Stimulated activated CD8-positive, alpha-beta memory T cell treated with anti-CD3 and anti-CD28 coated beads, Interleukin-7, amount 100 ng/mL, for 4 hours (primary cell): ENCODE results near the gene IL13RA2.

ENCODE experiments used
- DNase-seq, 2 donors: peaks; one replicate each; pipeline ENCODE4 v3.0.0-alpha.2; 2020; ENCODE audit warnings: low read depth in 2 of 2

The IL13RA2 gene, protein sequence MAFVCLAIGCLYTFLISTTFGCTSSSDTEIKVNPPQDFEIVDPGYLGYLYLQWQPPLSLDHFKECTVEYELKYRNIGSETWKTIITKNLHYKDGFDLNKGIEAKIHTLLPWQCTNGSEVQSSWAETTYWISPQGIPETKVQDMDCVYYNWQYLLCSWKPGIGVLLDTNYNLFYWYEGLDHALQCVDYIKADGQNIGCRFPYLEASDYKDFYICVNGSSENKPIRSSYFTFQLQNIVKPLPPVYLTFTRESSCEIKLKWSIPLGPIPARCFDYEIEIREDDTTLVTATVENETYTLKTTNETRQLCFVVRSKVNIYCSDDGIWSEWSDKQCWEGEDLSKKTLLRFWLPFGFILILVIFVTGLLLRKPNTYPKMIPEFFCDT

GRCh38 chrX:115017455-115017854, at the start of gene IL13RA2:
IL13RA2 (minus strand) TSS chrX:115017616; CDS start chrX:115017269, 347 bp downstream.
- DNase-seq, result no peak

- DNase-seq, result no peak
Observed at GRCh38 chrX:115065304-115065703, 47.9 kb upstream of the IL13RA2 start.

- no peak for DNase-seq
Observed at GRCh38 chrX:115060013-115060412, 42.6 kb upstream of the IL13RA2 start.

GRCh38 chrX:115058276-115058675, 40.9 kb upstream of the IL13RA2 start:
- DNase-seq, result no peak

DNA sequence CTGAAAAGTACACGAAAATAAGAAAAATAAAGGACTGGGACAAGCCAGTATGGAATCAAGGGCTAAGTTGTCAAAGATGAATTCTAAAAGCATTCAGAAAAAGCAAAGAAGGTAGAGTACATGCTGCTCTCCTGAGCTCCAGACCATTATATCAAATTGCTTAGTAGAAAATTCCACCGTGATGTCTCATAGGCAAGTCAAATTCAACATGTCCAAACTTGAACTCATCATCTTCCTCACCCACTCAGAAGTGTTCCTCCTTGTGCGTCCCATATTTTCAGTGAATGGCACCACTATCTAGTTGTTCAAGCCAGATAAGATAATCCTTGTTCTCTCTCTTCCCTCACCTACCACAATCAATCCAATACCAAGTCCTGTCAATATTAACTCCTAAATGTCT, 37.5 kb upstream of the IL13RA2 start:
- DNase-seq, result no peak

DNA sequence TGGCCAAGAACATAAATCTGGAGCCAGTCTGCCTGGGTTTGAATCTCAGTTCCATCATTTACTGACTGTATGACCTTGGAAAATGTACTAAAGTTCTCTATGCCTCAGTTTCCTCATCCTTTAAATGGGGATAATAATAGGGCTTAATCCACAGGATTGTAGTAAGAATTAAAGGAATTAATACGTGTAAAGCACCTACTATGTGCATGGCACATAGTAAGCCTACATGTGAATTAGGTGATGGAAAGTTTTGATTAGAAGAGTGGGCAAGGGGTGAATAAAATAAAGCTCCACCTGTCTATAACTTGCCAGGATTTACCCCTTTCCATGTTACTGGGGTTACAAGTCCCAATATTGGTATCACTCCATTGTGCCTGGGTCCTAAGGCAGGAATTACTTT, 35.8 kb upstream of the IL13RA2 start:
- no peak for DNase-seq

DNA sequence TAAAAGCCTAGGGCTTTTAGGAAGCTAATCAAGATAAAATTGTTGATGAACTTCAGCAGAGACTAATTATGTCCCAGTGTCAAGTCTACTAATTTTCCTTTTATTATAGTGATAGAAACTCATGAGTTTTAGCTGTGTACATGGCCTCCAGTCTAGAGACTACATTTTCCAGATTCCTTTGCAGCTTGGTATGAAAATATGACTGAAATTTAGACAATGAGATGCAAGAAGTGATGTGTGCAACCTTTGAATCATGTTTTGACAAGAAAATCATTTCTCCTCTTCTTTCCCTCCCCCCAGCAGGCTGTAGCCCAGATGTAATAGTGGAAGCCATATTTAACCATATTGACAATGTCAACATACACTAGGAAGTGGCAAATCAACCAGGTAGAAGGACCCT, 30.3 kb upstream of the IL13RA2 start:
- no peak for DNase-seq

DNA sequence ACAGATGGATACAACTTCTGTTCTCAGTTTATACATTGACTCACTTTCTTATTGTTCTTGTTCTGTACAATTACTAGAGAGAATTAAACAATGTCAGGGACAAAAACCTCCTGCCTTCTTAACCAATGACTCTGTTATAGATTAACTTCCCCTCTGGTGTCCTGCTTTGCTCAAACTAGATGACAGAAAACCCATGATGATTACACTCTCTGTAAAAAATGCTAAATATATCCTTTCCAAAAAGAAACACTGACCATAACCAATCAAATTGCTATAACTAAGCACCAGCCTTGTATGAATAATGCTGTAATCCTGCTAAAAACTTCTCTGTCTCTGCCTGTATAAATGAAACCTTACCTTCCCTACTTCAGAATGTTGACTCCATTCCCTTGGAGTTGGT, 29.8 kb upstream of the IL13RA2 start:
- no peak for DNase-seq

DNA sequence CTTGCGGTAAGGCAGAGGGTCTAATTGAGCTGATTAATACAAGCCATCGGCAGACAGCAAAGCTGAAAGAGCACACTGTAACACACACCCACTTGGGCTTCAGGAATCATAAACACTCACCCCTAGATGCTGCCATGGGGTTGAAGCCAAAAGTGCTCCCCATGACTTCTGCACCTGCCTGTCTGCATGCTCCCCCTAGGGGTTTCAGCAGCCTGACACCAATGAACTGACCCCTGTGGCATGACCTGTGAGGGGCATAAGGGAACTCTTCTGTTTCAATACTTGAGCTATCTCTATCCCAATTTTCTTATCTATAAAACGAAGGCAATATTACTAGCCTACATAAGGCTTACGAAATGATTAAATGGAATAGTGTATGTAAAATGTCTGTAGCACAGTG, 23.0 kb upstream of the IL13RA2 start:
- no peak for DNase-seq

DNA sequence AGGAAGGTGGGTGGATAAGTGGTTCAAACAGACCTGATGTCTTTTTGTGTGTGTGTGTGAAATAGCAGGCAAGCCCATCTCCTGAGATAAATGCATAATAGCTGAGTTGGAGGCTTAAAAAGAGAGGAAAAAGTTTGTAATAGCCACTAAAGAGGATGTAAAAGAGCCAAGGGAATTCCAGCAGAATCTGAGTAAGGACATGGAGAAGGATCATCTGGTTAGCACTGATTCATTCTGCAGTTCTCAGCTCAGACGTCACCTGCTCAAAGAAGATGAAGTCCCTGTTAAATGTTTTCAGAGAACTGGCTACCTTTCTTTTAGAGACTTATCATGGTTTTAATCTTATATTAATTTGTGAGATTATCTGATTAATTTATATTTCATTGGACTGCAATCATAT, 21.0 kb upstream of the IL13RA2 start:
- no peak for DNase-seq

- DNase-seq, result no peak
Observed at GRCh38 chrX:115036029-115036428, 18.6 kb upstream of the IL13RA2 start.

- DNase-seq, result no peak
Observed at GRCh38 chrX:115031989-115032388, 14.6 kb upstream of the IL13RA2 start.

DNA sequence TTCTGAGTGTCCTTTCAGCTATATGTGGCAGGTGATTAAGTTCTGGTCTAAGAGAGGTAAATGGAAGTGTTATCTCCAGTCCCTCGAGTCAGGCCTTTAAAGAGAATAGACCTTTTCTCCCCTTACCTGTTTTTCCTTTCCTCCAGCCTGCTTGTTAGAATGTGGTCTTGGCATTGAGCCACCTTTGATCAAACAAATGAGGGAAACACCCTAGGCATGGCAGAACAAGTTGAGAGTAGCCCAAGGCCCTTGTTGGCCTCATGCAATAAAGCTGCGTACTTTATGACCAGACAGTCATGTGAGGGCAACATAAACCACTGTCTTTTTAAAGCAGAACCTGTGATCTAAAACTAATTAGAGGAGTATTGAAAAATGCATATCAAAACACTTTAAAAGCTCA, 13.2 kb upstream of the IL13RA2 start:
- no peak for DNase-seq

GRCh38 chrX:115029869-115030570, 12.6 kb upstream of the IL13RA2 start:
- DNase-seq, result no peak

GRCh38 chrX:115029440-115029839, 12.0 kb upstream of the IL13RA2 start:
- no peak for DNase-seq

GRCh38 chrX:115023811-115024210, 6.4 kb upstream of the IL13RA2 start:
- no peak for DNase-seq

DNA sequence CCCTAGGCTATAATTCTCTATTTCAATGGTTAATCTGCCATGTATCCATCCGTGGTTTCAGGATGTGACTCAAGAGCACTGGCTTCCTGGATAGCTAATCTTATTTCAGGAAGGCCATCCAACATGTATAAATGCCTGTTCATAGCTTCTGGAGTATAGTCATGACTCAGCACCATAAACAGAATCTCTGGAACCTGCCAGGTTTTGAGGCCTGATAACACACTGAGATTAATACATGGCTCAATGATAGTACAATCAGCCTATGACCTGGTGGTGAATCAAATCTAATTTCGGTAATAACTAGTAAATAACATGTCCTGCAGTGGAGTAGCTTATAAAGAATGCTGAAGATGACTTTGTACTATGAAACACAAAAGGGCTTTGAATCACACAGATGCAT, 5.7 kb upstream of the IL13RA2 start:
- no peak for DNase-seq

DNA sequence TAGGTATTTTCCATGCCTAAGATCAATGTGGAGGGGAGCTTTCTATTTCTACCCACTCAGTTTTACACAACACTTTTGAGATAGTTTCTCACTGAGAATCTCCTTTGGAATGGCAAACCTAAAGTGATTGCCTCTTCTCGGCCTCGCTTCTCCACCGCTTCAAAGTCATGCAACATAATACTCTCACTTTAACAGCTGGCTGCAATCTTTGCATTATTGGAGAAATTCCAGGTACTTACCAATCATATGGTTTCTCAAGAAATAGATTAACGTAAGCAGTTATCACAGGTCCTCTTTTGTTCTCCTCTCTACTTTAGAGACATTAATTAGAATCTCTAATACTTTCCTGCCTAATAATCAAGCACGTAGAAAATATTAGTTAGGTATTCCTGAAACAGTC, 3.7 kb upstream of the IL13RA2 start:
- no peak for DNase-seq

GRCh38 chrX:115018944-115019343, 1.5 kb upstream of the IL13RA2 start:
- no peak for DNase-seq

GRCh38 chrX:115018040-115018647, 728 bp upstream of the IL13RA2 start:
- DNase-seq, result no peak

GRCh38 chrX:115013705-115014104, 3.7 kb downstream of the IL13RA2 start:
- DNase-seq, result no peak

DNA sequence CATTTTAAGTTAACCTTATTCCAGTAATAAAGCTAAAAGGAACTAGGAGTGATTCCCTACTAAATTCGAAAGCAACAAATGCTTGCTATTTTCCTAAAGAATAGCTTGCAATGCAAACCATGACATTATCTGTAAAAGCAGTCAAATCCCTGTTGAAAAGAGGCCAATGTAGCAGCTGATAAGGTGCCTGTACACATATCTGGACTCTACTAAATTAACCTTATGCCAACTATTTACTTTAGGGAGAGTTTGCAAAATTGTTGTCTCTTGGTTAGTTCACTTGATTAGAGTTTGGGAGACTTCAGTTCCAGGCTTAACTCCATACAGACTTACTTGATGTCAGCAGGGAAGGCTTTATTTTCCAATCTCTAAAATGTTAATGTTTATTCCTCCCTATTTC, 6.0 kb downstream of the IL13RA2 start:
- DNase-seq, result no peak

GRCh38 chrX:114999906-115000305, 17.5 kb downstream of the IL13RA2 start:
- DNase-seq, result no peak
